Endothelial cell of umbilical vein (primary cell): ENCODE data around the gene FAM193B. TPM values are rescaled to one million over a fixed set of nuclear protein-coding genes. Genes with fewer than 3 reads are reported as not detected.

Source experiments
- BruUV-seq: library from RNA; stranded (reverse); fragments of 400-500 nt; replicated peaks from 2 replicates; lab custom pipeline; 2021; lab: Mats Ljungman, UMichigan
- CTCF ChIA-PET: fragments of 300-600, 350-600 bp; sonication (Branson Sonifier 250); formaldehyde crosslinking; loops from one replicate; lab custom pipeline; 2021; ENCODE audit warnings: antibody characterized with exemption, inconsistent platforms; lab: Charles Lee
- POLR2A ChIA-PET: fragments of 300-600, 350-600 bp; sonication (Branson Sonifier 250); formaldehyde crosslinking; loops from one replicate; lab custom pipeline; 2021; ENCODE audit warnings: antibody characterized with exemption, inconsistent platforms; lab: Charles Lee
- DNase-seq: peaks from one replicate; pipeline ENCODE4 v3.0.0-alpha.2; 2011; ENCODE audit warnings: low read depth, low spot score
- FAIRE-seq: peaks from 2 replicates; lab custom pipeline; 2011; peaks lifted over from hg19 to GRCh38; lab: Jason Lieb, UNC
- H2AFZ ChIP-seq: 2 replicates; pipeline ENCODE4 v1.6.0; 2012; ENCODE audit warnings: low read depth, low read length, control low read depth, inconsistent platforms
- H3K27ac ChIP-seq: 2 replicates; pipeline ENCODE4 v1.5.1; 2011; ENCODE audit warnings: low read depth, mild to moderate bottlenecking, control low read depth, low read length, moderate library complexity; ENCODE audit not compliant: insufficient read depth
- H3K27me3 ChIP-seq, 2 experiments: 2 replicates each; pipeline versions ENCODE4 v1.6.0 to v1.6.1; 2011; ENCODE audit warnings: low read length in 2 of 2, mixed read lengths in 1 of 2; ENCODE audit not compliant: control insufficient read depth in 2 of 2, insufficient read depth in 2 of 2
- H3K36me3 ChIP-seq, 2 experiments: 2 replicates in 1 of 2; 3 replicates in 1 of 2; pipeline ENCODE4 v1.5.1; 2011; ENCODE audit warnings: low read length in 2 of 2, mild to moderate bottlenecking in 1 of 2, moderate library complexity in 1 of 2; ENCODE audit not compliant: control insufficient read depth in 2 of 2, insufficient read depth in 2 of 2; ENCODE audit errors: extremely low read depth in 1 of 2
- H3K4me1 ChIP-seq: 3 replicates; pipeline ENCODE4 v1.5.1; 2011; ENCODE audit warnings: mild to moderate bottlenecking, low read length; ENCODE audit not compliant: control insufficient read depth, insufficient read depth; ENCODE audit errors: extremely low read depth
- H3K4me2 ChIP-seq: 2 replicates; pipeline ENCODE4 v1.6.1; 2011; ENCODE audit warnings: low read length, control low read depth, mixed read lengths; ENCODE audit not compliant: insufficient read depth
- H3K4me3 ChIP-seq, 3 experiments: fragments of 200-600 bp in 1 of 3; sonication (generic), shearing (Covaris generic) in 1 of 3; replicated peaks in 1 of 3; 2 replicates each; pipeline ENCODE4 v1.5.1; 2011 to 2016; ENCODE audit warnings: control low read depth in 3 of 3, low read length in 3 of 3, mild to moderate bottlenecking in 2 of 3, inconsistent platforms in 1 of 3, low read depth in 1 of 3, moderate library complexity in 1 of 3; ENCODE audit not compliant: insufficient read depth in 1 of 3
- H3K79me2 ChIP-seq: 2 replicates; pipeline ENCODE4 v1.6.0; 2012; ENCODE audit warnings: low read length, inconsistent platforms; ENCODE audit not compliant: control insufficient read depth, insufficient read depth
- H3K9ac ChIP-seq: replicated peaks from 2 replicates; pipeline ENCODE3; 2011; ENCODE audit warnings: low read length, control low read depth; ENCODE audit not compliant: insufficient read depth; ENCODE audit errors: extremely low read depth
- H3K9me1 ChIP-seq: replicated peaks from 3 replicates; pipeline ENCODE4 v1.6.0; 2011; ENCODE audit warnings: mild to moderate bottlenecking, low read length; ENCODE audit not compliant: control insufficient read depth, insufficient read depth; ENCODE audit errors: extremely low read depth
- H3K9me3 ChIP-seq: replicated peaks from 2 replicates; pipeline ENCODE4 v1.5.1; 2012; ENCODE audit warnings: low read length, inconsistent platforms; ENCODE audit not compliant: control insufficient read depth, insufficient read depth
- H4K20me1 ChIP-seq: replicated peaks from 2 replicates; pipeline ENCODE3; 2011; ENCODE audit warnings: mild to moderate bottlenecking, low read length; ENCODE audit not compliant: control insufficient read depth, insufficient read depth; ENCODE audit errors: extremely low read depth
- EZH2 ChIP-seq: IDR thresholded peaks from 2 replicates; pipeline ENCODE4 v1.6.1; 2012; ENCODE audit warnings: borderline replicate concordance, low read depth, mild to moderate bottlenecking, moderate library complexity, low read length, inconsistent platforms; ENCODE audit not compliant: severe bottlenecking
- FOS ChIP-seq: IDR thresholded peaks from 2 replicates; pipeline ENCODE4 v1.6.1; 2011; ENCODE audit warnings: mild to moderate bottlenecking, low read length, moderate library complexity, borderline replicate concordance; ENCODE audit not compliant: insufficient read depth
- GATA2 ChIP-seq: IDR thresholded peaks from 2 replicates; pipeline ENCODE4 v1.7.0; 2011; ENCODE audit warnings: low read depth, mild to moderate bottlenecking, moderate library complexity, mixed read lengths, low read length; ENCODE audit not compliant: insufficient read length, insufficient read depth
- JUN ChIP-seq: IDR thresholded peaks from 2 replicates; pipeline ENCODE4 v1.6.1; 2011; ENCODE audit warnings: borderline replicate concordance, low read depth; ENCODE audit not compliant: insufficient read length, insufficient read depth
- MYC ChIP-seq: IDR thresholded peaks from one replicate; pipeline ENCODE4 v1.6.1; 2011; ENCODE audit warnings: mild to moderate bottlenecking, low read depth, low read length
- POLR2A ChIP-seq: IDR thresholded peaks from 2 replicates; pipeline ENCODE4 v1.6.1; 2012; ENCODE audit warnings: low read depth, mild to moderate bottlenecking, control low read depth, low read length
- POLR2AphosphoS5 ChIP-seq: IDR thresholded peaks from 2 replicates; pipeline ENCODE4 v1.6.1; 2012; ENCODE audit warnings: low read depth, mild to moderate bottlenecking, control low read depth, low read length, moderate library complexity; ENCODE audit not compliant: insufficient read depth
- dilution Hi-C: fragments of 300-500 bp; cut with MboI; formaldehyde crosslinking; loops from one replicate; pipeline ENCODE4 v1.15.0; 2019; ENCODE audit warnings: low sequenced_read_pairs; ENCODE audit not compliant: extremely low pct_ligation_motif_present
- intact Hi-C: fragments of 100-400 bp; cut with micrococcal nuclease; formaldehyde crosslinking; loops from one replicate; pipeline ENCODE4 v1.10.0; 2022
- polyA plus RNA-seq, 4 experiments: library from polyadenylated mRNA; depleted of rRNA in 3 of 4; stranded (reverse) in 3 of 4; unstranded in 1 of 4; fragments of >200 nt; gene quantifications; 2 replicates each; pipeline versions ENCODE4 v1.2.1 to v1.2.3, GENCODE V29; 2011 to 2012; ENCODE audit warnings: missing spikeins in 1 of 4
- total RNA-seq: library from RNA; stranded (reverse); gene quantifications from 2 replicates; pipeline ENCODE4 v1.2.3, GENCODE V29; 2021
- TF ChIP-seq, protein P1 (sequence below), 2 donors: IDR thresholded peaks; 1 replicate in 1 of 2; 2 replicates in 1 of 2; pipeline ENCODE4 v1.5.1; 2011; ENCODE audit warnings: low read length in 2 of 2, mild to moderate bottlenecking in 2 of 2, moderate library complexity in 2 of 2, control low read depth in 1 of 2, inconsistent platforms in 1 of 2, low read depth in 1 of 2; ENCODE audit not compliant: insufficient read depth in 1 of 2; ENCODE audit errors: extremely low read depth in 1 of 2
- TF ChIP-seq, protein P2 (sequence below): IDR thresholded peaks from 2 replicates; pipeline ENCODE4 v1.6.1; 2011; ENCODE audit not compliant: insufficient read depth, insufficient read length

Gene FAM193B
- total and polyA plus RNA-seq, 2 donors (not counting 3 experiments of a cell fraction or from before 2014, with no cell fraction given), result 57.9 to 75.7 TPM

DNA sequence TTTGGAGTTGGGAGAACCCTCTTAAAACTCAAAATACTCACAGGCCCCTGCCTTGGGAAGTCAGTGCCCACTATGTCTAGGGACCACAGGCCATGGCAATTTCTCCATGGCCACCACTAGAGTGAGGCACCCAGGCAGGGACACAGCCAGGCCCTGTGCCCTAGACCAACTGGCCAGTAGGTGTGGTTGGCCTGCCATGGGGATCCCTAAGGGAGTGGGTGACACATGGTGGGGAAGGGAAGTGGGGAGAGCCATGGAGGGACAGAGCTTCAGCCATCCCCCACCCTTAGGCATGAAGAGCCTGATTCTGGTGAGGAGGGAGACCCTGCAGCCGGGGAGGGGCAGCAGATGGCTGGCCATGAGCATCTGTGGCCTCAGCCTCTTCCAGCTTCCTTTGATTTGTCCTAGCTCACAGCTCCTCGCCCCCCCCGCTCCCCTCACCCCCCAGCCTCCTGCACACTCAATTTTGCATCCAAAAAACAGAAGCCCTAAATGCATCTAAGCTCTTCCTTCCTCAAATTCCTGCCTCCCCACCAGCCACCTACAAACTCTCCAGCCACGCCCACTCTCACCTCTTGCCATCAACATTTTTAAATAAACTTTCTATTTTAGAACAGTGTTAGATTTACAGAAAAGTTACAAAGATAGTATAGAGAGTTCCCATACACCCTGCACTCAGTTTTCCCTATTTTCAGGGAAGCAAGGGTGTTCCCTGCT lies 79.4 kb downstream of the FAM193B start:
- intact Hi-C loops, result loop anchor here (10.0 kb wide), 1 partner anchor 1030 kb away; the partner anchor contains the start of gene FAF2
- Histone ChIP-seq H2AFZ (no peak overlapping the region), H3K36me3 (no peaks in the 10 kb centered on the region), H3K4me3 (no peak overlapping the region), H4K20me1 (no peaks in the 10 kb centered on the region), H3K9ac (no peak overlapping the region), H3K27me3 (no peaks in the 10 kb centered on the region), H3K9me1 (no peaks in the 10 kb centered on the region), H3K4me2 (no peak overlapping the region), H3K9me3 (no peaks in the 10 kb centered on the region), H3K79me2 (peaks cover 29% of the 10 kb centered on the region), H3K27ac (no peak overlapping the region), H3K4me1 (peaks cover 23% of the 10 kb centered on the region)
- DNase-seq, result no peak
- TF ChIP-seq EZH2 (no peak), POLR2A (no peak), POLR2AphosphoS5 (no peak), GATA2 (no peak)
- dilution Hi-C loops, result no loop called here
- FAIRE-seq, result no peak
- BruUV-seq, result no TSS peak
- POLR2A ChIA-PET, result no interaction called here
- CTCF ChIA-PET, result interaction anchor here (0.8 to 3.3 kb wide), 4 partner anchors 18 to 26 kb away, joined by 3 to 17 read pairs (median 10); no protein-coding TSS in a partner anchor

DNA sequence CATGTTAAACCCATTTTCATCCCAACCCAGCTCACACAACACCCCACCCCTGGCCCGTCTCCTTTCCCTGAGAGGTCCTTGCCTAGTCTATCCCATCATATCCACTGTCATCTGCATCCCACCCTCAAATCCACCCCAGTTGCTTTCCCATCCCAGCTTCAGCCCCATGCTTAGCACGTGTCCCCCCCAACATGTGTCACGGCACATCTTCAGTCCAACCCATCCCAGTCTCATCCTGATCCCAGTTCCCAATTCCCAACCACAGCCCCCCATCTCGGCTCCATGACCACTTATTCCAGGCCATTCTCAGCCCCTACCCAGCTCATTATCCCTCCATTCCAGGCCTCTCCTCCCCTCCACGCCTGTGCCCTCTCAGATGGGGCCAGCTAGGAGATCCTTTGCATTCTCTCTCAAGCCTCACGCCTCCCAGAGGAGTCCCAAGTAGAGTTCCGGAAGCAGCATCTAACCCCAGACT lies 80.3 kb downstream of the FAM193B start:
- H3K4me1 ChIP-seq, result peaks cover 31% of the 10 kb centered on the region
- no peaks in the 10 kb centered on the region for H3K27me3 ChIP-seq
- no peak overlapping the region for H3K4me3 ChIP-seq
- H3K9me1 ChIP-seq, result no peaks in the 10 kb centered on the region
- H2AFZ ChIP-seq, result no peak overlapping the region
- CTCF ChIA-PET, result interaction anchor here (0.5 to 1.5 kb wide), 3 partner anchors 16 to 83 kb away, joined by 3 to 4 read pairs (median 3); no protein-coding TSS in a partner anchor
- H3K9me3 ChIP-seq, result no peaks in the 10 kb centered on the region
- dilution Hi-C loops, result no loop called here
- peaks cover 39% of the 10 kb centered on the region for H3K79me2 ChIP-seq
- intact Hi-C loops, result loop anchor here (10.0 kb wide), 1 partner anchor 1029 kb away; the partner anchor contains the start of gene FAF2
- no TSS peak for BruUV-seq
- H3K9ac ChIP-seq, result no peak overlapping the region
- H3K27ac ChIP-seq, result no peak overlapping the region
- DNase-seq (no peak), FAIRE-seq (no peak)
- H3K36me3 ChIP-seq, result peaks cover 0 to under 1% of the 10 kb centered on the region in 2 experiments
- no peaks in the 10 kb centered on the region for H4K20me1 ChIP-seq
- POLR2A ChIA-PET, result interaction anchor here (1.2 kb wide), 1 partner anchor 17 kb away, joined by 3 read pairs; no protein-coding TSS in a partner anchor
- TF ChIP-seq, protein P1, sequence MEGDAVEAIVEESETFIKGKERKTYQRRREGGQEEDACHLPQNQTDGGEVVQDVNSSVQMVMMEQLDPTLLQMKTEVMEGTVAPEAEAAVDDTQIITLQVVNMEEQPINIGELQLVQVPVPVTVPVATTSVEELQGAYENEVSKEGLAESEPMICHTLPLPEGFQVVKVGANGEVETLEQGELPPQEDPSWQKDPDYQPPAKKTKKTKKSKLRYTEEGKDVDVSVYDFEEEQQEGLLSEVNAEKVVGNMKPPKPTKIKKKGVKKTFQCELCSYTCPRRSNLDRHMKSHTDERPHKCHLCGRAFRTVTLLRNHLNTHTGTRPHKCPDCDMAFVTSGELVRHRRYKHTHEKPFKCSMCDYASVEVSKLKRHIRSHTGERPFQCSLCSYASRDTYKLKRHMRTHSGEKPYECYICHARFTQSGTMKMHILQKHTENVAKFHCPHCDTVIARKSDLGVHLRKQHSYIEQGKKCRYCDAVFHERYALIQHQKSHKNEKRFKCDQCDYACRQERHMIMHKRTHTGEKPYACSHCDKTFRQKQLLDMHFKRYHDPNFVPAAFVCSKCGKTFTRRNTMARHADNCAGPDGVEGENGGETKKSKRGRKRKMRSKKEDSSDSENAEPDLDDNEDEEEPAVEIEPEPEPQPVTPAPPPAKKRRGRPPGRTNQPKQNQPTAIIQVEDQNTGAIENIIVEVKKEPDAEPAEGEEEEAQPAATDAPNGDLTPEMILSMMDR (IDR thresholded peaks at IDR 0.05; ENCODE audit: extremely low read depth in 1 of 2, insufficient read depth in 1 of 2, low read depth in 1 of 2, low read length in 2 of 2), result no peak
- TF ChIP-seq GATA2 (no peak), EZH2 (no peak), FOS (no peak), POLR2A (no peak), JUN (no peak), MYC (no peak), POLR2AphosphoS5 (no peak)
- TF ChIP-seq, protein P2, sequence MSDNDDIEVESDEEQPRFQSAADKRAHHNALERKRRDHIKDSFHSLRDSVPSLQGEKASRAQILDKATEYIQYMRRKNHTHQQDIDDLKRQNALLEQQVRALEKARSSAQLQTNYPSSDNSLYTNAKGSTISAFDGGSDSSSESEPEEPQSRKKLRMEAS, result no peak
- H3K4me2 ChIP-seq, result no peak overlapping the region
